OCI-LY3 (cell line): Measurements from ENCODE around the gene KIF3A.

Experiments used
- H2AFZ ChIP-seq: fragments of 200-600, 300-600 bp; shearing (Covaris generic); 2 replicates; pipeline ENCODE4 v1.6.0; 2014; ENCODE audit warnings: antibody characterized with exemption, low read depth, low read length
- H3K27ac ChIP-seq: fragments of 200-600, 300-600 bp; sonication (generic); 2 replicates; pipeline ENCODE4 v1.5.1; 2014; ENCODE audit warnings: mild to moderate bottlenecking, low read length, moderate library complexity, mixed read lengths
- H3K27me3 ChIP-seq: fragments of 200-600, 300-600 bp; sonication (generic); 2 replicates; pipeline ENCODE4 v1.6.1; 2014; ENCODE audit warnings: low read depth, low read length, mixed read lengths
- H3K36me3 ChIP-seq: fragments of 200-600, 300-600 bp; sonication (generic); replicated peaks from 2 replicates; pipeline ENCODE3; 2014; ENCODE audit warnings: low read depth, low read length, mixed read lengths
- H3K4me1 ChIP-seq: fragments of 300-600, 200-600 bp; sonication (generic); 2 replicates; pipeline ENCODE4 v1.6.1; 2014; ENCODE audit warnings: low read length, mixed read lengths
- H3K4me2 ChIP-seq: fragments of 200-600, 300-600 bp; sonication (generic); 2 replicates; pipeline ENCODE4 v1.6.1; 2014; ENCODE audit warnings: low read length, mixed read lengths
- H3K4me3 ChIP-seq: fragments of 300-600, 200-600 bp; sonication (generic); 2 replicates; pipeline ENCODE4 v1.5.1; 2014; ENCODE audit warnings: antibody characterized with exemption, mild to moderate bottlenecking, low read length, moderate library complexity
- H3K79me2 ChIP-seq: fragments of 300-600, 200-600 bp; shearing (Covaris generic); 2 replicates; pipeline ENCODE4 v1.6.1; 2014; ENCODE audit warnings: mild to moderate bottlenecking, low read length, mixed read lengths
- H3K9ac ChIP-seq: fragments of 300-600, 200-600 bp; shearing (Covaris generic); 2 replicates; pipeline ENCODE4 v1.6.0; 2014; ENCODE audit warnings: mild to moderate bottlenecking, low read length, moderate library complexity
- H3K9me3 ChIP-seq: fragments of 200-600, 300-600 bp; shearing (Covaris generic); 2 replicates; pipeline ENCODE4 v1.6.1; 2014; ENCODE audit warnings: low read length, mixed read lengths; ENCODE audit not compliant: insufficient read depth
- H4K20me1 ChIP-seq: fragments of 200-600, 300-600 bp; sonication (generic); 2 replicates; pipeline ENCODE4 v1.6.1; 2016; ENCODE audit warnings: low read length, mixed read lengths; ENCODE audit not compliant: insufficient read depth
- EZH2phosphoT487 ChIP-seq: fragments of 200-600 bp; shearing (Covaris generic); IDR thresholded peaks from 2 replicates; pipeline ENCODE4 v1.6.1; 2018; ENCODE audit warnings: antibody characterized with exemption, mixed run types, low read depth
- TF ChIP-seq, protein P1 (sequence below): fragments of 200-600, 300-600 bp; sonication (generic); IDR thresholded peaks from 2 replicates; pipeline ENCODE4 v1.5.1; 2014; ENCODE audit warnings: antibody characterized with exemption, low read length, low read depth

KIF3A gene

DNA sequence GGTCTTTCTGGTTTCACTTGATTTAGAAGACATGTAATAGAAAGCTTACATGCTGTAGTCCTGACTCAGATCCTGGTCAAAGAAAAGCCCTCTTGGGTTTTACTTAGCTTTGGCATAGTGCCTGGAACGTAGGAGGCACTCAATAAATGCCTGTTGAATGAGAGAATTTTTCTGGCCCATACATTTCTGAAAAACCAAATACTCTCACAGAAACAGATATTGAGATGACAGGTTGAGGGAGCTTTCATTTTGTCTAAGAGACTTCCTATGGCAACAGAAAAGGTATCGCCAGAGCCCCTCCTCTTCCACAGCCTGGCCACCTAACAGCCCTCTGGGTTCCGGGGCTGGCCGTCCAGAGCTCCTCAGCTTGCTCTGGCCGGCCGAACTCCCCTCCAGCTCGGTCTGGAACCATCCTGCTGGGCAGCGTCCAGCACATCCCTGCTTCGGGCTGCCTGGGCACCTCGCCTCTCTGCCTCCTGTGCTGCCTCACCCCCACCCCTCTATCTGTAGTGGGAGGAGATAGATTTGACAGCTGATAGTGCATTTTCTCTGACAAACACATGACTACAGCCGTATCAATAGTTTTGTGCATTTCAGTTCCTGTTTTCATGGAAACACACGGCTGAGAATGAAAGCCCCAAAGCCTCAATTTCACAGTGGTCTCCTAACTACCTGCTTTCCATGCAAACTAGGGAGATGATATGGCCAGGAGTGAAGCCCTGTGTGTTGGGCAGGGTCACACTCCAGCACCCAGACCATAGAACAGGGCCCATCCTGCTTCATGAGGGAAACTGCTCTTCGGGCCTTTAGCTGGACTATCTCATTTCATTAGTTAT lies 62.5 kb downstream of the KIF3A start:
- Histone ChIP-seq H3K4me2 (peak overlapping the region; percentile 89), H3K79me2 (no peaks in the 10 kb centered on the region)

DNA sequence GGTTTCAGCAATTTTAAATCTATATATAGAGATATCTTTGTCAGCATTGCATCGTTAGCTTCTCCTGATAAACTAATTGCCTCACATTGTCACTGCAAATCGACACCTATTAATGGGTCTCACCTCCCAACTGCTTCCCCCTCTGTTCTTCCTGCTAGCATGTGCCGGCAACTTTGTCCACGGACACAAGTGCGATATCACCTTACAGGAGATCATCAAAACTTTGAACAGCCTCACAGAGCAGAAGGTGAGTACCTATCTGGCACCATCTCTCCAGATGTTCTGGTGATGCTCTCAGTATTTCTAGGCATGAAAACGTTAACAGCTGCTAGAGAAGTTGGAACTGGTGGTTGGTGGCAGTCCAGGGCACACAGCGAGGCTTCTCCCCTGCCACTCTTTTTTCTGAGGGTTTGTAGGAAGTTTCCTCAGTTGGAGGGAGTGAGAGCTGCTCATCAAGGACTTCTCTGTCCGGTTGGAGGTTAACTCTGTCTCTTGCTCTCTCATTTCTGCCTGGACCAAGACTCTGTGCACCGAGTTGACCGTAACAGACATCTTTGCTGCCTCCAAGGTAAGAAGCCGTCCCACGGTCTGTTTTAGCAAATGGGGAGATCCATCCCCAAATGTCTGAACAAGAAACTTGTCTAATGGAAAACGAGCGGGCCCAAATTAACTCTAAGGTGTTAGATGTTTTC lies 63.3 kb downstream of the KIF3A start, which contains the start of gene IL4:
TSS of gene IL4 (plus strand) at position 51 of the 692 bp plus-strand sequence. CDS start at position 113, 62 bp downstream.
- Histone ChIP-seq H3K27me3 (peaks cover 13% of the 10 kb centered on the region), H2AFZ (0 out of 2 replicates have a peak within 1 kb of the TSS, but pooled peaks have one; percentile 23), H3K9me3 (no peaks in the 10 kb centered on the region), H3K4me1 (peaks cover 43% of the 10 kb centered on the region), H3K4me3 (peak within 1 kb of the TSS; percentile 80), H4K20me1 (no peaks in the 10 kb centered on the region), H3K79me2 (no peaks in the 10 kb centered on the region), H3K9ac (peak within 1 kb of the TSS; percentile 23), H3K4me2 (peak within 1 kb of the TSS; percentile 89), H3K36me3 (no peaks in the 10 kb centered on the region), H3K27ac (peak within 1 kb of the TSS; percentile 15)
- TF ChIP-seq, protein P1, sequence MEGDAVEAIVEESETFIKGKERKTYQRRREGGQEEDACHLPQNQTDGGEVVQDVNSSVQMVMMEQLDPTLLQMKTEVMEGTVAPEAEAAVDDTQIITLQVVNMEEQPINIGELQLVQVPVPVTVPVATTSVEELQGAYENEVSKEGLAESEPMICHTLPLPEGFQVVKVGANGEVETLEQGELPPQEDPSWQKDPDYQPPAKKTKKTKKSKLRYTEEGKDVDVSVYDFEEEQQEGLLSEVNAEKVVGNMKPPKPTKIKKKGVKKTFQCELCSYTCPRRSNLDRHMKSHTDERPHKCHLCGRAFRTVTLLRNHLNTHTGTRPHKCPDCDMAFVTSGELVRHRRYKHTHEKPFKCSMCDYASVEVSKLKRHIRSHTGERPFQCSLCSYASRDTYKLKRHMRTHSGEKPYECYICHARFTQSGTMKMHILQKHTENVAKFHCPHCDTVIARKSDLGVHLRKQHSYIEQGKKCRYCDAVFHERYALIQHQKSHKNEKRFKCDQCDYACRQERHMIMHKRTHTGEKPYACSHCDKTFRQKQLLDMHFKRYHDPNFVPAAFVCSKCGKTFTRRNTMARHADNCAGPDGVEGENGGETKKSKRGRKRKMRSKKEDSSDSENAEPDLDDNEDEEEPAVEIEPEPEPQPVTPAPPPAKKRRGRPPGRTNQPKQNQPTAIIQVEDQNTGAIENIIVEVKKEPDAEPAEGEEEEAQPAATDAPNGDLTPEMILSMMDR: no peak
- TF ChIP-seq EZH2phosphoT487: no peak

More for the DNA sequence above, 62.5 kb downstream of the KIF3A start:
- Histone ChIP-seq H3K27me3 (peaks cover 13% of the 10 kb centered on the region), H4K20me1 (no peaks in the 10 kb centered on the region), H3K9me3 (no peaks in the 10 kb centered on the region), H2AFZ (peak overlapping the region; percentile 23; the same call in 1 of the 2 replicates), H3K9ac (peak overlapping the region; percentile 23), H3K36me3 (no peaks in the 10 kb centered on the region), H3K4me1 (peaks cover 43% of the 10 kb centered on the region), H3K27ac (peak overlapping the region; percentile 15), H3K4me3 (peak overlapping the region; percentile 80)
- TF ChIP-seq, protein P1: no peak
- no peak for TF ChIP-seq EZH2phosphoT487

DNA sequence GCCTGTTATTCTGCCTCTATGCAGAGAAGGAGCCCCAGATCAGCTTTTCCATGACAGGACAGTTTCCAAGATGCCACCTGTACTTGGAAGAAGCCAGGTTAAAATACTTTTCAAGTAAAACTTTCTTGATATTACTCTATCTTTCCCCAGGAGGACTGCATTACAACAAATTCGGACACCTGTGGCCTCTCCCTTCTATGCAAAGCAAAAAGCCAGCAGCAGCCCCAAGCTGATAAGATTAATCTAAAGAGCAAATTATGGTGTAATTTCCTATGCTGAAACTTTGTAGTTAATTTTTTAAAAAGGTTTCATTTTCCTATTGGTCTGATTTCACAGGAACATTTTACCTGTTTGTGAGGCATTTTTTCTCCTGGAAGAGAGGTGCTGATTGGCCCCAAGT lies 63.9 kb downstream of the KIF3A start:
- Histone ChIP-seq H3K27ac (no peak overlapping the region), H4K20me1 (no peaks in the 10 kb centered on the region), H3K9ac (no peak overlapping the region), H3K9me3 (no peaks in the 10 kb centered on the region), H3K36me3 (no peaks in the 10 kb centered on the region), H3K4me1 (peaks cover 43% of the 10 kb centered on the region), H3K4me3 (peak overlapping the region; percentile 80), H3K79me2 (no peaks in the 10 kb centered on the region), H3K27me3 (peaks cover 13% of the 10 kb centered on the region), H3K4me2 (peak overlapping the region; percentile 89), H2AFZ (no peak overlapping the region)
- TF ChIP-seq, protein P1: no peak

- no peak overlapping the region for H3K4me2 ChIP-seq
- no peaks in the 10 kb centered on the region for H3K36me3 ChIP-seq
- H4K20me1 ChIP-seq: no peaks in the 10 kb centered on the region
- no peaks in the 10 kb centered on the region for H3K79me2 ChIP-seq
- H3K9ac ChIP-seq: no peak overlapping the region
- no peak for TF ChIP-seq EZH2phosphoT487
- TF ChIP-seq, protein P1: no peak
- H3K4me3 ChIP-seq: no peak overlapping the region
- peaks cover 41% of the 10 kb centered on the region for H3K4me1 ChIP-seq
- H2AFZ ChIP-seq: no peak overlapping the region
- H3K27me3 ChIP-seq: peaks cover 1% of the 10 kb centered on the region
- H3K9me3 ChIP-seq: no peaks in the 10 kb centered on the region
- H3K27ac ChIP-seq: no peak overlapping the region
These were observed 66.3 kb downstream of the KIF3A start for GRCh38 chr5:132671000-132671399.
